Vagina (tissue), 2 donors: ENCODE results near the gene SHANK1. TPM values are rescaled to one million over a fixed set of nuclear protein-coding genes. Genes with fewer than 3 reads are reported as not detected.

ENCODE experiments used
- DNase-seq, 2 donors: peaks; one replicate each; pipeline ENCODE4 v3.0.0-alpha.2; 2017; ENCODE audit errors: extremely low spot score in 2 of 2
- H3K27ac ChIP-seq: fragments of 200-600 bp; sonication (generic); one replicate; pipeline ENCODE4 v1.5.1; 2019
- H3K27me3 ChIP-seq: fragments of 200-600 bp; sonication (generic); one replicate; pipeline ENCODE4 v1.5.1; 2019
- H3K36me3 ChIP-seq, 2 donors: fragments of 200-600 bp; sonication (generic); one replicate each; pipeline ENCODE4 v1.5.1; 2017 to 2019
- H3K4me1 ChIP-seq: fragments of 200-600 bp; sonication (generic); one replicate; pipeline ENCODE4 v1.5.1; 2019
- H3K4me3 ChIP-seq, 2 donors: fragments of 200-600 bp; sonication (generic); 1 replicate in 1 of 2; 2 replicates in 1 of 2; pipeline ENCODE4 v1.5.1; 2016 to 2019
- H3K9me3 ChIP-seq: fragments of 200-600 bp; sonication (generic); one replicate; pipeline ENCODE4 v1.5.1; 2019
- CTCF ChIP-seq, 3 experiments: fragments of 450-650 bp in 2 of 3; fragments of 200-600 bp in 1 of 3; sonication (generic) in 1 of 3; IDR thresholded peaks; one replicate each; pipeline ENCODE4 v1.5.1; 2017 to 2019; ENCODE audit warnings: antibody characterized with exemption in 3 of 3, mild to moderate bottlenecking in 2 of 3, moderate library complexity in 2 of 3
- POLR2A ChIP-seq, 2 donors: fragments of 450-650 bp; IDR thresholded peaks; one replicate each; pipeline ENCODE4 v1.6.1; 2017; ENCODE audit warnings: antibody characterized with exemption in 2 of 2, mild to moderate bottlenecking in 2 of 2, moderate library complexity in 2 of 2
- POLR2AphosphoS5 ChIP-seq, 2 donors: sonication (generic); formaldehyde crosslinking; IDR thresholded peaks; one replicate each; pipeline ENCODE4 v1.9.0; 2017; ENCODE audit warnings: antibody characterized with exemption in 2 of 2, mild to moderate bottlenecking in 2 of 2, low read depth in 1 of 2; ENCODE audit not compliant: insufficient read depth in 1 of 2
- intact Hi-C: fragments of 100-400 bp; cut with DNase I; formaldehyde crosslinking; loops from one replicate; pipeline ENCODE4 v1.15.1; 2023
- total RNA-seq: library from RNA; depleted of rRNA; stranded (reverse); fragments of >200 nt; gene quantifications from one replicate; pipeline ENCODE4 v1.2.3, GENCODE V29; 2016

Gene SHANK1
- total RNA-seq, 1 donor from 2014 or later = 0.98 TPM

- H3K27ac ChIP-seq = no peak overlapping the region
- H3K4me3 ChIP-seq = no peak overlapping the region
- no peaks in the 10 kb centered on the region for H3K27me3 ChIP-seq
- H3K36me3 ChIP-seq = no peaks in the 10 kb centered on the region
- no peak for TF ChIP-seq POLR2AphosphoS5 (IDR thresholded peaks at IDR 0.05; ENCODE audit: insufficient read depth in 1 of 2, low read depth in 1 of 2)
- no peak for TF ChIP-seq POLR2A (IDR thresholded peaks at IDR 0.05)
- TF ChIP-seq CTCF (IDR thresholded peaks at IDR 0.05) = no peak
- intact Hi-C loops = no loop called here
- no peaks in the 10 kb centered on the region for H3K9me3 ChIP-seq
- H3K4me1 ChIP-seq = no peaks in the 10 kb centered on the region
- DNase-seq = no peak
Measured at GRCh38 chr19:50710612-50711011, 9.0 kb downstream of the SHANK1 start.

DNA sequence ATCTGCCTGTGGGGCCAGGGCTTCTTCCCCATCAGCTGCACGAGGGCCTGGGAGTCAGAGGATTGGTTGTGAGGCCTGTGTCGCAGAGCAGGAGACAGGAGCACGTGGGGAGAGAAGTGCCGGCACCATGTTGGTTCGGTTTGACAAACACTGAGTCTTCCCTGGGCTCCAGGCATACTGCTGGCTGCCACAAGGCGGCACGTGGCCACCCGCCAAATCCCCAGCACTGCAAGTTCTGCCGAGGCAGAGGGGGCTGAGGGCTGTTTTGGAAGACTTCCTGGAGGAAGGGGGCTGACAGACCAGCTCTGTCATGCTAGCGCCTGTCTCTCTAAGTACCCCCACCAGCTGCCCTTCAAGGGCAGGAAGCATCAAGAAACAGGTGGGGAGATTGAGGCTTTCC, 9.5 kb downstream of the SHANK1 start:
- intact Hi-C loops = no loop called here
- Histone ChIP-seq H3K4me1 (no peaks in the 10 kb centered on the region), H3K36me3 (no peaks in the 10 kb centered on the region), H3K4me3 (no peak overlapping the region), H3K9me3 (no peaks in the 10 kb centered on the region), H3K27me3 (no peaks in the 10 kb centered on the region), H3K27ac (no peak overlapping the region)
- no peak for TF ChIP-seq CTCF (IDR thresholded peaks at IDR 0.05)
- no peak for TF ChIP-seq POLR2AphosphoS5 (IDR thresholded peaks at IDR 0.05; ENCODE audit: insufficient read depth in 1 of 2, low read depth in 1 of 2)
- TF ChIP-seq POLR2A (IDR thresholded peaks at IDR 0.05) = no peak
- no peak for DNase-seq

DNA sequence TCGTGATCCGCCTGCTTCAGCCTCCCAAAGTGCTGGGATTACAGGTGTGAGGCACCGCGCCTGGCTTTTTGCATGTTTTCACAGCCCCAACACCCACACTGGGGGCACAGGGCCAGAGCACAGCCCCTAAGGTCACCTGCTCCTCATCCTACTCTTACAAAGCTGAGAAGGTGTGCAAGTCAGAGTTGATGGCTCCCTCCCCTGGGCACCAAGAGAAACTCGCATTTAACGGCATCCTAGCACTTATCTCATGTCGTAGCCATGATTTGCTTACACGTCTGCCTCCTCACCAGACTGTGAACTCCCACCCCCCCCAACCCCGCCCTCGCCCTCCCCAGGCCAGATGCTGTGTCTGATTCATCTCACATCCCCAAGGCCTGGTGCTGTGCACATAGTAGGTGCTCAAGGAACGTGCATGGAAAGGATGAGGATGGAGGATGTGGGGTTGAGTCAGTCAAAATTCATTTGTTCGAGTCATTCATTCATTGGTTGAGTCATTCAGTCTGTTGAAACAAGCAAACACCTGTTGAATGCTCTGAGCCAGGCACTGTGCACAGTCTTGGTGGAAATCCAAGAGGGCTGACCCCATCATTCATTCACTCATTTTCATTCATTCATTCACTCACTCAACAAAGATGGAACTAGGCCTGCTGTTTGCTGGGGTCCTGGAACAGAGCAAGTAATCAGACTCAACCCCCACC, 11.3 kb downstream of the SHANK1 start:
- no peaks in the 10 kb centered on the region for H3K4me1 ChIP-seq
- no peaks in the 10 kb centered on the region for H3K9me3 ChIP-seq
- H3K36me3 ChIP-seq = no peaks in the 10 kb centered on the region
- TF ChIP-seq CTCF (IDR thresholded peaks at IDR 0.05) (no peak), POLR2A (IDR thresholded peaks at IDR 0.05) (no peak), POLR2AphosphoS5 (IDR thresholded peaks at IDR 0.05; ENCODE audit: insufficient read depth in 1 of 2, low read depth in 1 of 2) (no peak)
- intact Hi-C loops = no loop called here
- H3K27me3 ChIP-seq = no peaks in the 10 kb centered on the region
- no peak overlapping the region for H3K27ac ChIP-seq
- H3K4me3 ChIP-seq = no peak overlapping the region
- DNase-seq = no peak

DNA sequence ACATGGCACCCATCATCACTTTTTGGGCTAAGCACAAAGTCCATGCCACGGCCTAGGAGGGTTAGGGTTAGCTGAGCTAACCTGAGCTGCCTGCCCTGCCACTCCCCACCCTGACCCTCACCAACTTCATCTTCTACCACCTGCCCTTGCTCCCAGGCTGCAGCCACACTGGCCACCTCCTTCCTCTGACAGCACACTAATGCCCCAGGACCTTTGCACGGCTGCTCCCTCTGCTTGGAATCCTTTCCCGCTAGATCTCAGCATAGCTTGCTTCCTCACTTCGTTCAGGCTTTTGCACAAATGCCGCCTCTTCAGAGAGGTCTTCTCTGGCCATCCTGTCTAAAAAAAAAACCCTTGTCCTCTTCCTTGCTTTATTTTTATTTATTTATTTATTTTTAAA, 13.2 kb downstream of the SHANK1 start:
- H3K36me3 ChIP-seq = no peaks in the 10 kb centered on the region
- H3K9me3 ChIP-seq = no peaks in the 10 kb centered on the region
- no peak overlapping the region for H3K27ac ChIP-seq
- no peak for DNase-seq
- H3K4me1 ChIP-seq = no peaks in the 10 kb centered on the region
- H3K4me3 ChIP-seq = no peak overlapping the region
- intact Hi-C loops = no loop called here
- TF ChIP-seq POLR2A (IDR thresholded peaks at IDR 0.05) = no peak
- TF ChIP-seq POLR2AphosphoS5 (IDR thresholded peaks at IDR 0.05; ENCODE audit: insufficient read depth in 1 of 2, low read depth in 1 of 2) = no peak
- TF ChIP-seq CTCF (IDR thresholded peaks at IDR 0.05) = no peak
- H3K27me3 ChIP-seq = no peaks in the 10 kb centered on the region

- H3K27me3 ChIP-seq = no peaks in the 10 kb centered on the region
Measured at GRCh38 chr19:50705422-50706019, 14.1 kb downstream of the SHANK1 start.

More at GRCh38 chr19:50705422-50706019, 14.1 kb downstream of the SHANK1 start:
- no peaks in the 10 kb centered on the region for H3K4me1 ChIP-seq
- no peaks in the 10 kb centered on the region for H3K36me3 ChIP-seq
- H3K27ac ChIP-seq = no peak overlapping the region
- no peak for DNase-seq
- H3K9me3 ChIP-seq = no peaks in the 10 kb centered on the region
- intact Hi-C loops = no loop called here
- TF ChIP-seq POLR2AphosphoS5 (IDR thresholded peaks at IDR 0.05; ENCODE audit: insufficient read depth in 1 of 2, low read depth in 1 of 2) (no peak), CTCF (IDR thresholded peaks at IDR 0.05) (peak in 2 of 3 experiments; percentile 30 to 41)
- H3K4me3 ChIP-seq = no peak overlapping the region
